Measurements from ENCODE around the gene DLGAP4.
"Not testable (repeated sequence)": the region's sequence is repeated elsewhere in the genome, so short reads cannot be mapped to it uniquely, and the experiment has no call there.

Gene DLGAP4

DNA sequence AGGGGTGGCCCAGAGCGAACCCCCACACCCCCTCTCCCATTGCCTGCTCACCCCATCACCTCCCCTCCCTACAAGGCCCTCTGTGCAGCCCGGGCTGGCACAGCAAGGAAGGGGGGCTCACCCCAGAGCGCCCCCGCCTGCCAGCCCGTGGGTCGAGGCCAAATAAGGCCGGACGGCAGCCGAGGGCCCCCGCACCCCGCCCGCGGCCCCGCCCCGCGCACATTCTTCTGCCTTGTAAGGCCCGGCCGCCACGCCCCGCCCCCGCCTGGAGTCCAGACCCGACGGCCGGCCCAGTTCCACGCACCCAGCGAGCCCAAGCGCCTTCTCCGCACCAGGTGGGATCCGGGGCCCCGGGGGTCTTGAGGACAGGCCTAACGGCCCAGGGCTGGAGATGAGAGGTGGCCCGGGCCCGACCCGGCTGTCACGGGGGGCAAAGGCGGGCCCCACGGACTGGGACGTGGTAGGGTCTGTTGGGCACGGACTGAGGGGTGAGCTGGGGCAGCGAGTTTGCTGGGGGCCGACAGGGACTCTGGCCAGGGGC is 235.2 kb downstream of the DLGAP4 start, which contains the start of gene MYL9:
TSS of gene MYL9 (plus strand) at position 293 of the 541 bp plus-strand sequence. CDS start 3,366 bp downstream, outside the sequence.
- DNase-seq (ENCODE audit: low read depth) = no peak

DNA sequence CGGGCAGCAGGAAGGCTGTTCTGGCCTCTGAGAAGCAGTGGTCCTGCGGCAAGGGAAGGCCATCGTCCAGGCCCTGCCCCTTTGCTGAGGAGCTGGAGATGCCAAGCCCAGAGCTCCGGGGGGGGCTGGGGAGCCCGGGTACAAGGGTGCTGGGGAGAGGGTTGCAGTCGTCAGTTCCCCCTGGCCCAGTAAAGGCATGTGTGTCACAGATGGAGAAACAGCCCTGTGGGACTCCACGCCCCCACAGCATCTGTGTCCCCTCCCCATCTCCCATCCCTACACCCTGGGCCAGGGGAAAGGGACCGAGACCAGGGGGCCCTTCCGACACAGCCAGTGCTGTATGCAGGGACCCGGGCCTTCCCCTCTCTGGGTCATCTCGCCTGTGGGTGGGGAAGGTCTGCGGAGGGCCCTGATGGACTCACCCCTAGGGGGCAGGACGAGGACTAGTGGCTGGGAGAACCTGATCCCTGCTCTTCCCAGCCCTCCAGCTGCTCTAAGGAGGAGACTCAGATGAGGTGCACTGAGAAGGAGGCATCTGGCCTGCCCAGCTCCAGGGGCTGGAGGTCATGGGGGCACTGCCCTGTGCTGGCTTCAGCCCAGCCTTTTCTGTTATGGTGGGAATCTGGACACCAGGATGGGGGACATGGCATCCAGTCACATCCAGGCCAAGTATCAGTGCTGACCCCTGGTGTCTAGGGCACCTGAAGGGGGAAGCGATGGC is 235.8 kb downstream of the DLGAP4 start:
- DNase-seq (ENCODE audit: low read depth) = no peak

DNA sequence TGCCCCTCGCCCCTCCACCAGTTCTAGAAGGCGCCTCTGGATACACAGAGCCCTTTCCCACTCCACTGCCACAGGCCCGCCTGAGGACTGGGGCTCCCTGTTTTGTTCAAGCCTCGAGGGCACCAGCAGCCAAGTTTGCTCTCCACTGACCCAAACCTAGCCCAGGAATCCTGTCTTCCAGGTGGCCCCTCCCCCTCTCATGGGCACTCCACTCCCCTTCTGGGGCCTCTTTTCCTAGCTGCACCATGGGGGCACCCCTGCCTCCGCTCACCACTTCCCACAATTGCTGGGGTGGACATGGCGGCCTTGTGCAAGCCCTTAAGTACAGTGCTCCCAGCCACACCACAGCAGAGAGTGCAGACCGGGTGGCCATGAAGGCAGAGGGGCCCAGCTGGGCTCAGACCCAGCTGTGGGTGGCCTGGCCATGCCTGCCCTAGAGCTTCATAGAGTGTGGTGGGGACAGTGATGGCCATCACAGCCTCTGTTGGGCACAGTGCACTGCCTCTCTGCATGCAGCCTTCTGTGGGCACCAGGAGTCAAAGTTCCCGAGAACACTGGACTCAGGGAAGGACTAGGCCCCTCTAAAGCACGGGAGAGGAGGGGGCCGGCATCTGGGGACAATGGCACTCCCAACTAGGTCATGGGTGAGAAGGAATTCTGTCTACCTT is 236.5 kb downstream of the DLGAP4 start:
- no peak for DNase-seq (ENCODE audit: low read depth)

DNA sequence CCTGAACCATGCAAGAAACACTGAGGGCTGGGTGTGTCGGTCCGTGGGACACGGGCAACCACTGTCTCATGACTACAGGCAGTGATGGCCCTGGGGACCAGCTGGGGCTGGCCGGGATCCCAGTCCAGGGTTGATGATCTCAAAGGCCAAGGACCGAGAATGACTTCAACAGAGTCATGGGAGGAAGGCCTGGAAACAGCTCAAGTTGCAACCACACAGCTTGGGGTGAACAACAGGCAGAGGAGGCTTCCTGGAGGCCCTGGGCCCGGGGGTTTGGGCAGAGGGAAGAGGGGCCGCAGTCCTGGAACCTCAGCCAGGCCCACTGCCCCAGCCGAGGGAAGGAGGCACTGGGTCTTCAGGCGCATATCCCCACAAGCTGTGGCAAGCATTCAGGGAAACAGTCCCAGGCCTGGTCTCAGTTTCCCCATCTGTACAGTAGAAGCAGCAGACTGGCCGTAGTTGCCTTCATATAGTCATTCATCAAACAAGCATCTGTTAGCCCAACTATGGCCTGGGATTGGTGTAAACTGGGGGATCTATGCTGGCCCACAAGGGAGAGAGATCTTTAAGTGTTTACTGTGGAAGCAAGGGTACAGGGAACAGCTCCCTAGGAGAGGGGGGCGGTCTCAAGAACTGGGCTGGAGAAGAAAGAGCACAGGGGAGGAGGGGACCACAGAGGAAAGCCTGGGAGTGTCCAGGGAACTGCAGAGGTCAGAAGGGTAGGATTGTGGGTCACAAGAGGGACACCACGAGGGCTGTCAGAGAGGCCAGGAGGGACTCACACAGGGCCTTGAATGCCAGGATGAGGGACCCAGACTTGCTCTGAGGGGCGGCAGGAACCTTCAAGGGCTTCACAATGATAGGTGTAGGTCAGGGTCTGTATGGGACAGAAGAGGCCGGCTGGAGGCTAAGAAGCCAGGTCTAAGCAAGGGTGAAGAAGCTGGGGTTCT is 237.3 kb downstream of the DLGAP4 start:
- DNase-seq (ENCODE audit: low read depth) = no peak

DNA sequence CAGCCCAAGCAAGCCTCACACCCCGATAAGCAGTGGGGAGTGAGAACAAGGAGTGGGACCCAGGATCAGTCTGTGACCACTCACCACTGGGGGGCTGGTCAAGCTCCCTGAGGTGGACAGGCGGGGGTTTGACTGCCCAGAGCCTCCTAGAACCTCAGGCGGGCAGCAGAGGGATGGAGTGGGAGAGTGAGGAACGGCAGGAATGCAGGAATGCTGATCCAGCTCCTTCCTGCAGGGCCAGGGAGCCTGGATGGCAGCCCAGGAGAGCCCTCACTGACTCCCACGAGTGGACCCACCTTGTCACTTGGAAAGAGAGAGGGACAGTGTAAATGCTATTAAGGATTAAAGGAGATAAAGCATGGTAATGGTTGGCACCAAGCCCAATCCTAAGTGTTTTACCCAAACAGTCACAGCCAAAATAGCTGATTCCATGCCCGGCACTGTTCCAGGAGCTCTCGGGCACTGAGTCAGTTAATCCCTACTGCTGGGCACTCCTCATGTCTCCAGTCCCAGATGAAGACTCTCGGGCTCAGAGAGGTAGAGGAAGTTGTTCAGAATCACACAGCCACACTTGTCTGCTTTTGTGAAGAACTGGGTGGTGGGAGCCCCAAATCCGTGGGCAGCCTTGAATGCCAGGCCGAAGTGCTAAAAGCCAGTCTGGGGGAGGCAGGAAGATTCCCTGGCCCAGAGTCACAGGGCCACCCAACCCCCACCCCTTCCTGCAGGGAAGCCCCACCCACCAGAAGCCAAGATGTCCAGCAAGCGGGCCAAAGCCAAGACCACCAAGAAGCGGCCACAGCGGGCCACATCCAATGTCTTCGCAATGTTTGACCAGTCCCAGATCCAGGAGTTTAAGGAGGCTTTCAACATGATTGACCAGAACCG is 238.2 kb downstream of the DLGAP4 start:
- no peak for DNase-seq (ENCODE audit: low read depth)

DNA sequence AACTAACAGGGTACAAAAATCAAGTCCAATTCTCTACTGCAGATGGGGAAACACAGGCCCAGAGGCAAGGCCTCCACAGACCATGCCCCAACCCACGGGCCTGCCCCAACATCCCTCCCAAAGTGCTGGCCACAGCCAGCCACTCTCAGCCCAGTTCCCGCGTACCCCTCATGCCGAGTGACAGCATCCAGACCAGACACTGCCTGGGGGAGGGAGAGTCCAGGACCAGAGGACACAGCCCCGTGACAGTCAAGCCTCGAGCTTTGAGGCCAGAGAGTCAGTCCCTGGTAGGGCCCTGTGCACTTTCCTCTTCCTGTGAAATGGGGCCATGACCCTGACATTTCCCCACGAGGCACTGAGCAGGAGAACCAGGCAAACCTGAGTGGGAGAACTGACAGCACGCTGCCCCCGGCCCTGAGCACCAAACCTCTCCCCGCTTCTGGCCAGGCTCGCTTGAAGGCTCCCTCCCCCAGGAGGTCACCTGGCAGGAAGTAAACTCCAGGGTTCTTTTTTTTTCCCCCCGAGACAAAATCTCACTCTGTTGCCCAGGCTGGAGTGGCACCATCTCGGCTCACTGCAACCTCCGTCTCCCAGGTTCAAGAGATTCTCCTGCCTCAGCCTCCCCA is 240.1 kb downstream of the DLGAP4 start:
- no peak for DNase-seq (ENCODE audit: low read depth)

DNA sequence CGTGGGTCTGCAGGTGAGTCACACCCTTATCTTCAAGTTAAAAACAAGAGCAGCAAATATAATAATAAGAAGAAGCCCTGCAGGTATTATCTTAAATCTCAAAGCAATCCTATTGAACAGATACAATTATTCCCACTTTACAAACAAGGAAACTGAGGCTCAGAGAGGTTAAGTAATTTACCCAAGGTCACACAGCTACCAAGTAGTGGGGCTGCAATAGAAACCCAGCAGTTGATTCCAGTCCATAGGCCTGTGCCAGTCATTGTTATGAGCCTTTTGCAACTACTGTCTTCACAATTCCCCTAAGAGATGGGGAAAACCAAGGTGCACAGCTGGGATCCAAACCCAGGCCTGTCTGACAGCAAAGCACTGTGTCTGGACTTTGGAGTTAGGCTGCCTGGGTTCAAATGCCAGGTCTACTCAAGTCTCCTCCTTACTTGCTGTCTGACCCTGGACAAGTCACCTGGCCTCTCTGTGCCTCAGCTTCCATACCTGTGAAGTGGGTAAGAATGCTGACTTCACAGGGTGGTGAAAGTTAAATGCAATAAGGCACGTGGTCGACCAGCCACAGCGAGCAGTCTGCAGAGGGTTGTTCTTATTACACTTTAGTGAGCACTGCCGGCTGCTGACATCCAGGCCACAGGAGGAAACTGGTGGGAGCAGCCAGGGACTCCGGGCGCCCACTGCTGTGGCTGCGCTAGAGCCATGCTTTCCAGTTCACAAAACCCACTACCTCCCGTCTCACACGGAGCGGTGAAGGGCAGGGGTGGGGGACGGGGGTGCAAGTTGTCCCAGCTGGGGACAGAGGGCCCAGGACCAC is 241.3 kb downstream of the DLGAP4 start:
- no peak for DNase-seq (ENCODE audit: low read depth)

DNA sequence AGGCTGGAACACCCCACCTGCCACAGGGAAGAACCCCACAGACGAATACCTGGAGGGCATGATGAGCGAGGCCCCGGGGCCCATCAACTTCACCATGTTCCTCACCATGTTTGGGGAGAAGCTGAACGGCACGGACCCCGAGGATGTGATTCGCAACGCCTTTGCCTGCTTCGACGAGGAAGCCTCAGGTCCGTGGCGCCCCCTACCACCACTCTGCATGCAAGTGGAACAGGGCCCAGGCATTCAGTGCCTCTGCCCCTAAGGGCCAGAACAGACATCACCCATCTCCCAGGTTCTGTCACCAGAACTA is 241.8 kb downstream of the DLGAP4 start:
- DNase-seq (ENCODE audit: low read depth) = no peak

DNA sequence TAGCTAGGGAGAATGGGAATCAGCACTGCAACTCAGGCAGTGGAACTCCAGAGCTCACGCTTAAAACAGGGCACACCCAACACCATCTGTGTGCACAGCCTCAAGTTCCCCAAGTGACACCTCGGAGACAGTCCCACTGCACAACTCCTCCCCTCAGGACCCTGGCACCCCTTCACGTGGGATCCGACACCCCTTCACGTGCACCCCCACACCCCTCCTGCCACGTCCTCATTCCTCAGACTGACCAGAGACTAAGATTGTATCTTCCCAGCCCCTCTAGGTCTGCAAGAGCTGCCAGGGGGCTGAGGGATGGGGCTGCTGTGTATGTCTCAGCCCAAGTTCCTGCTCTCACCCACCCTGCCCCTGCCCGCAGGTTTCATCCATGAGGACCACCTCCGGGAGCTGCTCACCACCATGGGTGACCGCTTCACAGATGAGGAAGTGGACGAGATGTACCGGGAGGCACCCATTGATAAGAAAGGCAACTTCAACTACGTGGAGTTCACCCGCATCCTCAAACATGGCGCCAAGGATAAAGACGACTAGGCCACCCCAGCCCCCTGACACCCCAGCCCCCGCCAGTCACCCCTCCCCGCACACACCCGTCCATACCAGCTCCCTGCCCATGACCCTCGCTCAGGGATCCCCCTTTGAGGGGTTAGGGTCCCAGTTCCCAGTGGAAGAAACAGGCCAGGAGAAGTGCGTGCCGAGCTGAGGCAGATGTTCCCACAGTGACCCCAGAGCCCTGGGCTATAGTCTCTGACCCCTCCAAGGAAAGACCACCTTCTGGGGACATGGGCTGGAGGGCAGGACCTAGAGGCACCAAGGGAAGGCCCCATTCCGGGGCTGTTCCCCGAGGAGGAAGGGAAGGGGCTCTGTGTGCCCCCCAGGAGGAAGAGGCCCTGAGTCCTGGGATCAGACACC is 242.8 kb downstream of the DLGAP4 start:
- no peak for DNase-seq (ENCODE audit: low read depth)

DNA sequence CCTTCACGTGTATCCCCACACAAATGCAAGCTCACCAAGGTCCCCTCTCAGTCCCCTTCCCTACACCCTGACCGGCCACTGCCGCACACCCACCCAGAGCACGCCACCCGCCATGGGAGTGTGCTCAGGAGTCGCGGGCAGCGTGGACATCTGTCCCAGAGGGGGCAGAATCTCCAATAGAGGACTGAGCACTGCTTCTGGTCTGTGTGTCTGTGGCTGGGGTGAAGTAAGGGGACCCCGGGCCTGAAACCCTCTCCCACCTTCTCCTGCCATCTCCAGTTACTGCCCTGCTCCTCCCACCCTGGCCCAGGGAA is 243.4 kb downstream of the DLGAP4 start:
- DNase-seq (ENCODE audit: low read depth) = no peak

DNA sequence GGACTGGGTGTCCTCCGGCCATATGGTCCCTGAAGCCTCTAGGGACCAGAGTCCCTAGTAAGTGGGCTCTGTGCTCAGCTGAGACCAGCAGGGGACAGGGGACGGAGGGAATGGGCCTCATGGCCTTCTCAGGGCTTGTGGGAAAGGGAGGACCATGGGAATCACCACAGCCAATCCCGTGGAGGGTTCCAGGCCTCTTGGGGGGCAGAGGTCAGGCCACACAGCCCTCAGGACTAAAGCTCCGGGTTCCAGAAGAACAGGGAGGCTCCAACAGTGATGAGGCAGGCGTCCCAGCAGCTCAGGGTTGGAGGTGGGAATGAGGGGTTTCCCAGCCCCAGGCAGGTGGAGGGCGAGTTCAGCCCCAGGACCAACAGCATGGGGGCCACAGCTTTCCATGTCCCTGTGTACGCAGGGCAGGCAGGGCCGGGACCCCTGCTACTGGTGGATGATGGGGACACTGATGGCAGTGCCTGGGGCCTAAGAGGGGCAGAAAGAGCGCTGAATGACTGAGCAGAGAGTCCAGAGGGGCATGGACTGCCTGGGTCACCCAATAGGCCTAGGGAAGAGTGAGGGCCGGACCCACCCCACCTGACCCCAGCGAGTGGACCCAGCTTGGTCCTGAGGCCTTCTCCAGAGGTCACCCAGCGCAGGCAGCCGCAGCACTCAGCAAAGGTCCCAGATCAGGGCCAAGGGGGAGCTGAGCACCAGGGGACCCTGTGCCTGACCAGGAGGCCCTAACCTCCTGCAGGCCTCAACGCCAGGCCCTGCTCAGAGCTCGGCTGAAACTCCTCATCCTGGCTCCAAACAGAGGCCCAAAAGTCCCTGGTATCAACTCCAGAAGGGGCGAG is 244.0 kb downstream of the DLGAP4 start:
- no peak for DNase-seq (ENCODE audit: low read depth)

DNA sequence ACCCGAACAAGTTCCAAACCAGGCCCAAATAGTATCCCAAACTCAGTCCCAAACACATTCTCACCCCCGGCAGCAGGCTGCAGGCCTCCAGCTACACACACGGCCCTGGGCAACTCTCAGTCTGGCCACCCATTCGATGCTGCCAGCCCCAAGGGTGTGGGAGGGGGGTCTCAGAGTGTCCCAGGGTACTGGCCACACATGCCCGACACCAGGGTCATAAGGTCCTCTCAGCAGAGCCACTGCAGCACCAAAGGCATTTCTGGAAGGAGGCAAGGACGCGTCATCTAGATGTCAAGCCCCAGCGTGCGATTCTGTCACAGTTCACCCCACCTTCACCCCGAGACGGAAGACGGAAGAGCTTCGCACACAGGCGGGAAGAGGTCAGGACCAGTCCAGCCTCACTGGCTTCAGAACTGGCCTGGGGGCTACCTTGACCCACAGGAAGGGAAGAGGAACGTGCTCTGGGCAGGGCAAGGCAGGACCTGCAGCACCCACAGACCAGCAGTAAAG is 244.7 kb downstream of the DLGAP4 start:
- no peak for DNase-seq (ENCODE audit: low read depth)

DNA sequence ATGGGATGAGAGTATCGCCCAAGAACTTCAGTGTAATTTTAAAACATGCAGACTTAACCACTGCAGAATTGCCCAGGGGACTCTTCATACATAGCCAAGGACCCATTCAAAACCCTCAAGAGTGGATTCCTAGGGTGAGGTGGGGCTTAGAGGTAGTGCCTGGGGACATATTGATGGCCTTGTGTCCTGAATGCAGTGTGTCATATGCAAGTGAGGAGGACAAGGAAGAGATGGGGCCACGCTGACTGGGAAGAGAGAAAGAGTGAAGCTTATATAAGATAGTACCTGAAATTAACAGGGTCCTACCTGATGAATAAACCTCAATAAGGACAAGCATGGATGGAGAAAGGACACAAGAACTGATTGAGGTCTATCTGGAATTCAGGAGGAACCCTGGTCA is 249.1 kb downstream of the DLGAP4 start:
- DNase-seq (ENCODE audit: low read depth) = no peak

DNA sequence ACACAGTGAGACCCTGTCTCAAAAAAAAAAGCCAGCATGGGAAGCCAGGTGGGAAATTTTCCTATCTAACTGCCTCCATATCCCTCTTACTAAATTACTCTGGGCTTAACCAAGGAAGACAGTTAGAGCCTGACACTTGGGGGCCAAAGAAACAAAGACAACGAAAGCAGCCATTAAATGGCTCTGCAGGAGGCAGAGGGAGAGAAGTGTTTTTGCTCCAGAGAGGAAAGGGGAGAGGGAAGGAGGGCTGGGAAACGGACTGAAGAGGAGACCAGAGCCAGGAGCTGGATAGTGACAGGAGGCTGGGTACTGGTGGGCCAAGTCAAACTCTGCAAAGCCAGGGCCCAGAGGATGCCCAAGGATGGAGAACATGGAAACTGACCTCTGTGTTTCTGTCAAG is 256.6 kb downstream of the DLGAP4 start:
- no peak for DNase-seq (ENCODE audit: low read depth)

DNA sequence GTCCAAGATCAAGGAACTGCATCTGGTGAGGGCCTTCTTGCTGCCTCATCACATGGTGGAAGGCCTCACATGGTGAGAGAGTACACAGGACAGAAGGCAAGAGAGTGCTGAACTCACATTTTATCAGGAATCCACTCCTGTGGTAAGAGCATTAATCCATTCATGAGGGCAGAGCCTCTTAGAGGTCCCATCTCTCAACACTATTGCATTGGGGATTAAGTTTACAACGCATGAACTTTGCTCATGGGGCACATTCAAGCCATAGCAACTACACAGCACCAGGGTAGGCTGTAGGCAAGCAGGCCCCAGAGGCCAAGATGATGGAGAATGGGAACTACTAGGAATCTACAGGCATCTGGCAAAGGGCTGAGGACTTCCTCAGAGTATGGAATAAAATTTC is 257.2 kb downstream of the DLGAP4 start:
- no peak for DNase-seq (ENCODE audit: low read depth)

DNA sequence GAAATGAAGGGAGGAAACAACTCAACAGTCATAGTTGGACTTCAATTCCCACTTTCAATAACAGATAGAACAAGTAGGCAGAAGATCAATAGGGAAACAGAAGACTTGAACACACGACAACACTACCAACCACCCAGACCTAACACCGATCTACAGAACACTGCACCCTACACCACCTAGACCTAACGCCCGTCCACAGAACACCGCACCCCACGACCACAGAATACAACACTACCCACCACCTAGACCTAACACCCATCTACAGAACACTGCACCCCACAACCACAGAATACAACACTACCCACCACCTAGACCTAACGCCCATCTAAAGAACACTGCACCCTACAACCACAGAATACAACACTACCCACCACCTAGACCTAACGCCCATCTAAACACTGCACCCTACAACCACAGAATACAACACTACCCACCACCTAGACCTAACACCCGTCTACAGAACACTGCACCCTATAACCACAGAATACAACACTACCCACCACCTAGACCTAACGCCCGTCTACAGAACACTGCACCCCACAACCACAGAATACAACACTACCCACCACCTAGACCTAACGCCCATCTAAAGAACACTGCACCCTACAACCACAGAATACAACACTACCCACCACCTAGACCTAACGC is 258.1 kb downstream of the DLGAP4 start:
- not testable (repeated sequence) for DNase-seq (ENCODE audit: low read depth)

DNA sequence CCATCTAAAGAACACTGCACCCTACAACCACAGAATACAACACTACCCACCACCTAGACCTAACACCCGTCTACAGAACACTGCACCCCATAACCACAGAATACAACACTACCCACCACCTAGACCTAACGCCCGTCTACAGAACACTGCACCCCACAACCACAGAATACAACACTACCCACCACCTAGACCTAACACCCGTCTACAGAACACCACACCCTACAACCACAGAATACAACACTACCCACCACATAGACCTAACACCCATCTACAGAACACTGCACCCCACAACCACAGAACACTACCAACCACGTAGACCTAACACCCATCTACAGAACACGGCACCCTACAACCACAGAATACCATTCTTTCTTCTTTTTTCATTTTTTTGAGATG is 258.6 kb downstream of the DLGAP4 start:
- not testable (repeated sequence) for DNase-seq (ENCODE audit: low read depth)

DNA sequence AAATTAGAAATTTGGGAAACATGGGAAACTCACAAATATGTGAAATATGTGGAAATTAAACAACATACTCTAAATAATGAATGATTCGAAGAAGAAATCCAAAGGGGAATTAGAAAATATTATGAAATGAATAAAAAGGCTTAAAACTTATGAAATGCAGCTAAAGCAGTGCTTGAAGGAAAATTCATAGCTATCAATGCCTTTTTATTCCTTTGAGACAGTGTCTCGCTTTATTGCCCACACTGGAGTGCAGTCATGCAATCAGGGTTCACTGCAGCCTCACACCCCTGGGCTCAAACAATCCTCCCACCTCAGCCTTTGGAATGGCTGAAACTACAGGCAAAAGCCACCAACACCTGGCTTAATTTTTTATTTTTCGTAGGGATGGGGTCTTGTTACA is 259.4 kb downstream of the DLGAP4 start:
- DNase-seq (ENCODE audit: low read depth) = no peak

Data from activated T-cell treated with anti-CD3 and anti-CD28 coated beads for 48 hours (primary cell).